B cell (primary cell): ENCODE results near the gene PPP1R9A.

Experiments used
- CTCF ChIP-seq: fragments of 200-600 bp; IDR thresholded peaks from one replicate; pipeline ENCODE4 v1.8.0; 2022; ENCODE audit warnings: antibody characterized with exemption, mild to moderate bottlenecking
- EZH2 ChIP-seq: IDR thresholded peaks from 2 replicates; pipeline ENCODE4 v1.6.1; 2012; ENCODE audit warnings: borderline replicate concordance, low read depth, mild to moderate bottlenecking, moderate library complexity, low read length; ENCODE audit not compliant: insufficient read depth, poor library complexity, severe bottlenecking

- TF ChIP-seq CTCF (no peak), EZH2 (no peak)
Measured at GRCh38 chr7:95321720-95322119, 414.3 kb downstream of the PPP1R9A start.
